ENCODE data around the gene RCN2. TPM values are rescaled to one million over a fixed set of nuclear protein-coding genes. Genes with fewer than 3 reads are reported as not detected.

The RCN2 gene
- total RNA-seq, 1 experiment from 2014 or later = 82.7 TPM

GRCh38 chr15:76982756-76983155, 51.2 kb downstream of the RCN2 start:
- Histone ChIP-seq H2AFZ (ENCODE audit: low read length) (no peak overlapping the region), H3K27me3 (ENCODE audit: low read length) (no peaks in the 10 kb centered on the region), H3K9ac (ENCODE audit: low read length) (no peak overlapping the region), H3F3A (ENCODE audit: low read length, unreplicated experiment) (no peaks in the 10 kb centered on the region), H3K9me3 (ENCODE audit: low read length) (no peaks in the 10 kb centered on the region), H3K4me2 (ENCODE audit: low read length) (no peak overlapping the region), H3K27ac (ENCODE audit: low read length) (no peak overlapping the region), H3K9me2 (replicated peaks; ENCODE audit: low read length) (no peaks in the 10 kb centered on the region), H3K4me3 (ENCODE audit: low read length) (no peak overlapping the region), H3K4me1 (ENCODE audit: insufficient read depth, low read length) (no peaks in the 10 kb centered on the region), H3K36me3 (ENCODE audit: low read depth, low read length) (no peaks in the 10 kb centered on the region), H3K79me2 (ENCODE audit: low read length) (no peaks in the 10 kb centered on the region), H4K20me1 (ENCODE audit: low read length) (no peaks in the 10 kb centered on the region)
- ChIA-PET POLR2A (ENCODE audit: unreplicated experiment) (no interaction called here), CTCF (no interaction called here)
- no TSS peak for BruUV-seq (replicated peaks)
- ATAC-seq = no peak
- no peak for DNase-seq
- intact Hi-C loops (cut with micrococcal nuclease) = no loop called here
- TF ChIP-seq EZH2phosphoT487 (IDR thresholded peaks at IDR 0.05; ENCODE audit: borderline replicate concordance, low read length) (no peak), CTCF (conservative IDR thresholded peaks at IDR 0.05; ENCODE audit: low read depth, low read length) (no peak), EZH2 (IDR thresholded peaks at IDR 0.05; ENCODE audit: low read length, unreplicated experiment) (no peak)

- no peaks in the 10 kb centered on the region for H3F3A ChIP-seq (ENCODE audit: low read length, unreplicated experiment)
- no peaks in the 10 kb centered on the region for H4K20me1 ChIP-seq (ENCODE audit: low read length)
- TF ChIP-seq EZH2phosphoT487 (IDR thresholded peaks at IDR 0.05; ENCODE audit: borderline replicate concordance, low read length) (no peak), CTCF (conservative IDR thresholded peaks at IDR 0.05; ENCODE audit: low read depth, low read length) (no peak), EZH2 (IDR thresholded peaks at IDR 0.05; ENCODE audit: low read length, unreplicated experiment) (no peak)
- no peak for ATAC-seq
- POLR2A ChIA-PET (ENCODE audit: unreplicated experiment) = no interaction called here
- CTCF ChIA-PET = no interaction called here
- DNase-seq = no peak
- no peaks in the 10 kb centered on the region for H3K9me2 ChIP-seq (replicated peaks; ENCODE audit: low read length)
- intact Hi-C loops (cut with micrococcal nuclease) = no loop called here
- H3K36me3 ChIP-seq (ENCODE audit: low read depth, low read length) = no peaks in the 10 kb centered on the region
- H3K9me3 ChIP-seq (ENCODE audit: low read length) = no peaks in the 10 kb centered on the region
- H3K4me1 ChIP-seq (ENCODE audit: insufficient read depth, low read length) = no peaks in the 10 kb centered on the region
- H3K79me2 ChIP-seq (ENCODE audit: low read length) = no peaks in the 10 kb centered on the region
- H3K27ac ChIP-seq (ENCODE audit: low read length) = no peak overlapping the region
- H3K4me3 ChIP-seq (ENCODE audit: low read length) = no peak overlapping the region
- H2AFZ ChIP-seq (ENCODE audit: low read length) = no peak overlapping the region
- H3K27me3 ChIP-seq (ENCODE audit: low read length) = no peaks in the 10 kb centered on the region
- H3K9ac ChIP-seq (ENCODE audit: low read length) = no peak overlapping the region
- H3K4me2 ChIP-seq (ENCODE audit: low read length) = no peak overlapping the region
- no TSS peak for BruUV-seq (replicated peaks)
Measured at GRCh38 chr15:76983590-76984375, 52.2 kb downstream of the RCN2 start.

GRCh38 chr15:76986743-76987142, 55.2 kb downstream of the RCN2 start:
- no peak for ATAC-seq
- Histone ChIP-seq H3K9ac (ENCODE audit: low read length) (no peak overlapping the region), H2AFZ (ENCODE audit: low read length) (no peak overlapping the region), H4K20me1 (ENCODE audit: low read length) (no peaks in the 10 kb centered on the region), H3K4me1 (ENCODE audit: insufficient read depth, low read length) (no peaks in the 10 kb centered on the region), H3K4me3 (ENCODE audit: low read length) (no peak overlapping the region), H3K9me2 (replicated peaks; ENCODE audit: low read length) (no peaks in the 10 kb centered on the region), H3F3A (ENCODE audit: low read length, unreplicated experiment) (no peaks in the 10 kb centered on the region), H3K9me3 (ENCODE audit: low read length) (no peaks in the 10 kb centered on the region), H3K79me2 (ENCODE audit: low read length) (no peaks in the 10 kb centered on the region), H3K4me2 (ENCODE audit: low read length) (no peak overlapping the region), H3K27me3 (ENCODE audit: low read length) (no peaks in the 10 kb centered on the region), H3K27ac (ENCODE audit: low read length) (no peak overlapping the region), H3K36me3 (ENCODE audit: low read depth, low read length) (no peaks in the 10 kb centered on the region)
- intact Hi-C loops (cut with micrococcal nuclease) = no loop called here
- CTCF ChIA-PET = no interaction called here
- DNase-seq = no peak
- TF ChIP-seq EZH2phosphoT487 (IDR thresholded peaks at IDR 0.05; ENCODE audit: borderline replicate concordance, low read length) (no peak), EZH2 (IDR thresholded peaks at IDR 0.05; ENCODE audit: low read length, unreplicated experiment) (no peak), CTCF (conservative IDR thresholded peaks at IDR 0.05; ENCODE audit: low read depth, low read length) (no peak)
- POLR2A ChIA-PET (ENCODE audit: unreplicated experiment) = no interaction called here
- no TSS peak for BruUV-seq (replicated peaks)
